Stomach (tissue), 19 donors: ENCODE results near the gene AP4B1. TPM values are rescaled to one million over a fixed set of nuclear protein-coding genes. Genes with fewer than 3 reads are reported as not detected.
A peak's percentile ranks its signal among the peaks of the same experiment; 100 is the strongest.

Experiments
- DNase-seq, 2 donors: peaks; one replicate each; pipeline versions ENCODE4 v3.0.0 to v3.0.0-alpha.2; 2013 to 2019
- H3K27ac ChIP-seq, 5 donors: fragments of 200-600 bp in 4 of 5; sonication (generic) in 4 of 5; one replicate each; pipeline ENCODE4 v1.5.1; 2013 to 2019; ENCODE audit warnings: mild to moderate bottlenecking in 1 of 5, moderate library complexity in 1 of 5
- H3K27me3 ChIP-seq, 3 donors: fragments of 200-600 bp; sonication (generic); one replicate each; pipeline ENCODE4 v1.5.1; 2017 to 2019; ENCODE audit warnings: mixed run types in 1 of 3
- H3K36me3 ChIP-seq, 4 donors: fragments of 200-600 bp; sonication (generic); 1 replicate in 3 of 4; 2 replicates in 1 of 4; pipeline ENCODE4 v1.5.1; 2016 to 2019
- H3K4me1 ChIP-seq, 4 donors: fragments of 200-600 bp; sonication (generic); one replicate each; pipeline ENCODE4 v1.5.1; 2016 to 2019
- H3K4me3 ChIP-seq, 4 donors: fragments of 200-600 bp; sonication (generic) in 3 of 4; one replicate each; pipeline ENCODE4 v1.5.1; 2016 to 2019; ENCODE audit warnings: mild to moderate bottlenecking in 1 of 4
- H3K9me3 ChIP-seq, 4 donors: fragments of 200-600 bp; sonication (generic); one replicate each; pipeline ENCODE4 v1.5.1; 2016 to 2019
- EP300 ChIP-seq: sonication (generic); formaldehyde crosslinking; IDR thresholded peaks from one replicate; pipeline ENCODE4 v1.6.1; 2017; ENCODE audit warnings: antibody characterized with exemption
- POLR2A ChIP-seq, 4 donors: fragments of 450-650 bp; IDR thresholded peaks; one replicate each; pipeline ENCODE4 v1.6.1; 2016; ENCODE audit warnings: antibody characterized with exemption in 4 of 4, control low read depth in 2 of 4, mild to moderate bottlenecking in 1 of 4, moderate library complexity in 1 of 4
- POLR2AphosphoS5 ChIP-seq, 3 donors: sonication (generic); formaldehyde crosslinking; IDR thresholded peaks; one replicate each; pipeline ENCODE4 v1.6.1; 2016; ENCODE audit warnings: antibody characterized with exemption in 3 of 3
- WGBS, 5 donors: extraction: QIAGEN DNeasy Blood & Tissue Kit in 3 of 5; methylation state at CpG; one replicate each; pipeline versions ENCODE4 v1.1.5 to v1.1.7; 2013 to 2018; 5-methylcytosine and 5-hydroxymethylcytosine counted together
- intact Hi-C: fragments of 100-400 bp; cut with DNase I; formaldehyde crosslinking; loops from one replicate; pipeline ENCODE4 v1.15.1; 2023; ENCODE audit warnings: low total_unique reads
- long read RNA-seq, 10 donors: transcript quantifications; one replicate each; lab custom pipeline, GENCODE V29; 2026
- polyA plus RNA-seq, 3 donors: library from polyadenylated mRNA; stranded (reverse); fragments of 200-250 nt; gene quantifications; one replicate each; pipeline ENCODE4 v1.2.3, GENCODE V29; 2013
- total RNA-seq, 5 donors: library from RNA; depleted of rRNA; stranded (reverse); fragments of >200 nt; gene quantifications; one replicate each; pipeline versions ENCODE4 v1.1.0 to v1.2.3, GENCODE V29; 2014 to 2016
- TF ChIP-seq, protein P1 (sequence below), 7 experiments: fragments of 450-650 bp in 4 of 7; fragments of 200-600 bp in 3 of 7; sonication (generic) in 3 of 7; IDR thresholded peaks; one replicate each; pipeline ENCODE4 v1.5.1; 2016 to 2019; ENCODE audit warnings: antibody characterized with exemption in 7 of 7, control low read depth in 2 of 7, mild to moderate bottlenecking in 1 of 7
- donor health status: healthy with polysubstance abuse.
- donor health status: Bipolar disorder and iron deficiency.
- donor health status: healthy.

AP4B1 gene
- total RNA-seq (10 to 100 TPM in 3 of 5 donors, 1 to 10 TPM in 2; 4.0 to 34.0 (median 11.7) TPM), polyA plus RNA-seq (10 to 100 TPM in 2 of 3 donors, 1 to 10 TPM in 1; 8.8 to 21.5 (median 11.8) TPM)
- long read RNA-seq, donor 1, partial matches to known transcripts, result 0 of 3 reads
- long read RNA-seq, donor 1, other reads (novel, unspliced or antisense), result 0 of 3 reads
- long read RNA-seq, donor 2, partial matches to known transcripts, result 7 of 9 reads
- long read RNA-seq, donor 2, other reads (novel, unspliced or antisense), result 0 of 9 reads
- long read RNA-seq, donor 3, partial matches to known transcripts, result 10 of 12 reads
- long read RNA-seq, donor 3, other reads (novel, unspliced or antisense), result 0 of 12 reads
- long read RNA-seq, donor 4, partial matches to known transcripts, result 0 of 1 reads
- long read RNA-seq, donor 4, other reads (novel, unspliced or antisense), result 0 of 1 reads
- long read RNA-seq, donor 5, partial matches to known transcripts, result 0 of 1 reads
- long read RNA-seq, donor 5, other reads (novel, unspliced or antisense), result 0 of 1 reads
- long read RNA-seq, donor 6, result 0 reads
- long read RNA-seq, donor 7, partial matches to known transcripts, result 0 of 4 reads
- long read RNA-seq, donor 7, other reads (novel, unspliced or antisense), result 0 of 4 reads
- long read RNA-seq, donor 8, partial matches to known transcripts, result 15 of 17 reads
- long read RNA-seq, donor 8, other reads (novel, unspliced or antisense), result 0 of 17 reads
- long read RNA-seq, donor 9, partial matches to known transcripts, result 0 of 1 reads
- long read RNA-seq, donor 9, other reads (novel, unspliced or antisense), result 0 of 1 reads
- long read RNA-seq, donor 10, result 0 reads

- TF ChIP-seq POLR2A (IDR thresholded peaks at IDR 0.05), result peak in 1 of 4 donors; percentile 55
- TF ChIP-seq, protein P1, sequence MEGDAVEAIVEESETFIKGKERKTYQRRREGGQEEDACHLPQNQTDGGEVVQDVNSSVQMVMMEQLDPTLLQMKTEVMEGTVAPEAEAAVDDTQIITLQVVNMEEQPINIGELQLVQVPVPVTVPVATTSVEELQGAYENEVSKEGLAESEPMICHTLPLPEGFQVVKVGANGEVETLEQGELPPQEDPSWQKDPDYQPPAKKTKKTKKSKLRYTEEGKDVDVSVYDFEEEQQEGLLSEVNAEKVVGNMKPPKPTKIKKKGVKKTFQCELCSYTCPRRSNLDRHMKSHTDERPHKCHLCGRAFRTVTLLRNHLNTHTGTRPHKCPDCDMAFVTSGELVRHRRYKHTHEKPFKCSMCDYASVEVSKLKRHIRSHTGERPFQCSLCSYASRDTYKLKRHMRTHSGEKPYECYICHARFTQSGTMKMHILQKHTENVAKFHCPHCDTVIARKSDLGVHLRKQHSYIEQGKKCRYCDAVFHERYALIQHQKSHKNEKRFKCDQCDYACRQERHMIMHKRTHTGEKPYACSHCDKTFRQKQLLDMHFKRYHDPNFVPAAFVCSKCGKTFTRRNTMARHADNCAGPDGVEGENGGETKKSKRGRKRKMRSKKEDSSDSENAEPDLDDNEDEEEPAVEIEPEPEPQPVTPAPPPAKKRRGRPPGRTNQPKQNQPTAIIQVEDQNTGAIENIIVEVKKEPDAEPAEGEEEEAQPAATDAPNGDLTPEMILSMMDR (IDR thresholded peaks at IDR 0.05), result peak in 5 of 7 experiments; percentile 50 to 96 (median 83)
- peak; percentile 73 to 91 (median 91) for TF ChIP-seq POLR2AphosphoS5 (IDR thresholded peaks at IDR 0.05)
- no peak for TF ChIP-seq EP300
- Histone ChIP-seq H3K27ac (peak within 1 kb of the TSS; percentile 87 to 97 (median 93)), H3K9me3 (no peaks in the 10 kb centered on the region), H3K27me3 (no peaks in the 10 kb centered on the region), H3K4me3 (peak within 1 kb of the TSS; percentile 73 to 90 (median 86)), H3K36me3 (peaks cover 9 to 53% (median 46%) of the 10 kb centered on the region in 4 donors), H3K4me1 (peaks cover 8 to 50% (median 35%) of the 10 kb centered on the region in 4 donors)
- WGBS, 5 donors, result 0 to 1% (median 0%) methylated on average over 57 to 67 of the region's 67 CpGs
- peak; percentile 98 to 100 for DNase-seq
- intact Hi-C loops, result loop anchor here (10.0 kb wide), 1 partner anchor 70 kb away; no protein-coding TSS in a partner anchor
Observed at GRCh38 chr1:113904674-113905434, at the start of gene AP4B1, which contains the start of gene DCLRE1B. Gene AP4B1 (minus strand): TSS chr1:113904799. CDS start chr1:113904717, 82 bp downstream. Gene DCLRE1B (plus strand): TSS chr1:113905326. CDS start chr1:113905587, 261 bp downstream.

GRCh38 chr1:113951719-113952118, 47.1 kb upstream of the AP4B1 start:
- WGBS, 5 donors, result 87 to 100% (median 98%) methylated on average over 2 of the region's 2 CpGs
- Histone ChIP-seq H3K36me3 (peaks cover 10 to 34% (median 33%) of the 10 kb centered on the region in 4 donors), H3K4me3 (no peak overlapping the region), H3K27me3 (no peaks in the 10 kb centered on the region), H3K4me1 (peaks cover 16 to 57% (median 36%) of the 10 kb centered on the region in 4 donors), H3K9me3 (no peaks in the 10 kb centered on the region), H3K27ac (no peak overlapping the region)
- DNase-seq, result no peak
- intact Hi-C loops, result no loop called here
- TF ChIP-seq POLR2AphosphoS5 (IDR thresholded peaks at IDR 0.05) (no peak), POLR2A (IDR thresholded peaks at IDR 0.05) (no peak), EP300 (no peak)
- TF ChIP-seq, protein P1 (IDR thresholded peaks at IDR 0.05), result no peak

- H3K27me3 ChIP-seq, result no peaks in the 10 kb centered on the region
- H3K27ac ChIP-seq, result no peak overlapping the region
- 96 to 100% (median 98%) methylated on average over 1 of the region's 1 CpG for WGBS, 5 donors
- TF ChIP-seq POLR2A (IDR thresholded peaks at IDR 0.05) (no peak), POLR2AphosphoS5 (IDR thresholded peaks at IDR 0.05) (no peak), EP300 (no peak)
- TF ChIP-seq, protein P1 (IDR thresholded peaks at IDR 0.05), result no peak
- no peak for DNase-seq
- no peaks in the 10 kb centered on the region for H3K9me3 ChIP-seq
- peaks cover 7 to 26% (median 25%) of the 10 kb centered on the region in 4 donors for H3K36me3 ChIP-seq
- H3K4me1 ChIP-seq, result peaks cover 24 to 65% (median 44%) of the 10 kb centered on the region in 4 donors
- no peak overlapping the region for H3K4me3 ChIP-seq
- intact Hi-C loops, result no loop called here
Observed at GRCh38 chr1:113950908-113951307, 46.3 kb upstream of the AP4B1 start.
